DND-41 (cell line): ENCODE results near the gene SFXN5.

ENCODE experiments used
- EZH2 ChIP-seq: IDR thresholded peaks from 3 replicates; pipeline ENCODE4 v1.6.1; 2012; ENCODE audit warnings: borderline replicate concordance, low read depth, mild to moderate bottlenecking, moderate library complexity, low read length, inconsistent platforms; ENCODE audit not compliant: severe bottlenecking
- TF ChIP-seq, protein P1 (sequence below): IDR thresholded peaks from 2 replicates; pipeline ENCODE4 v1.5.1; 2012; ENCODE audit warnings: borderline replicate concordance, low read length, moderate library complexity, mild to moderate bottlenecking; ENCODE audit not compliant: poor library complexity, severe bottlenecking; ENCODE audit errors: extremely low read depth

GRCh38 chr2:72963423-72964145 is 107.9 kb downstream of the SFXN5 start:
- TF ChIP-seq, protein P1, sequence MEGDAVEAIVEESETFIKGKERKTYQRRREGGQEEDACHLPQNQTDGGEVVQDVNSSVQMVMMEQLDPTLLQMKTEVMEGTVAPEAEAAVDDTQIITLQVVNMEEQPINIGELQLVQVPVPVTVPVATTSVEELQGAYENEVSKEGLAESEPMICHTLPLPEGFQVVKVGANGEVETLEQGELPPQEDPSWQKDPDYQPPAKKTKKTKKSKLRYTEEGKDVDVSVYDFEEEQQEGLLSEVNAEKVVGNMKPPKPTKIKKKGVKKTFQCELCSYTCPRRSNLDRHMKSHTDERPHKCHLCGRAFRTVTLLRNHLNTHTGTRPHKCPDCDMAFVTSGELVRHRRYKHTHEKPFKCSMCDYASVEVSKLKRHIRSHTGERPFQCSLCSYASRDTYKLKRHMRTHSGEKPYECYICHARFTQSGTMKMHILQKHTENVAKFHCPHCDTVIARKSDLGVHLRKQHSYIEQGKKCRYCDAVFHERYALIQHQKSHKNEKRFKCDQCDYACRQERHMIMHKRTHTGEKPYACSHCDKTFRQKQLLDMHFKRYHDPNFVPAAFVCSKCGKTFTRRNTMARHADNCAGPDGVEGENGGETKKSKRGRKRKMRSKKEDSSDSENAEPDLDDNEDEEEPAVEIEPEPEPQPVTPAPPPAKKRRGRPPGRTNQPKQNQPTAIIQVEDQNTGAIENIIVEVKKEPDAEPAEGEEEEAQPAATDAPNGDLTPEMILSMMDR: no peak
- no peak for TF ChIP-seq EZH2
